Fibroblast of lung (primary cell): ENCODE results near the gene SGK1.

Source experiments
- CTCF ChIP-seq, 2 donors: IDR thresholded peaks in 1 of 2; conservative IDR thresholded peaks in 1 of 2; 1 replicate in 1 of 2; 2 replicates in 1 of 2; pipeline ENCODE4 v1.5.1; 2011 to 2012; ENCODE audit warnings: low read length in 2 of 2, control low read depth in 1 of 2, inconsistent platforms in 1 of 2, low read depth in 1 of 2, mild to moderate bottlenecking in 1 of 2
- EZH2 ChIP-seq: IDR thresholded peaks from 2 replicates; pipeline ENCODE4 v1.5.1; 2012; ENCODE audit warnings: low read length, control low read depth, mild to moderate bottlenecking; ENCODE audit errors: missing control alignments

- no peak for TF ChIP-seq CTCF (conservative IDR thresholded peaks at IDR 0.05 in 1 of 2, IDR thresholded peaks at IDR 0.05 in 1 of 2; ENCODE audit: low read depth in 1 of 2, low read length in 2 of 2)
- TF ChIP-seq EZH2: no peak
Observed at GRCh38 chr6:134340179-134340975, 22.5 kb upstream of the SGK1 start.
